Measurements from ENCODE around the gene CNTNAP4.

DNA sequence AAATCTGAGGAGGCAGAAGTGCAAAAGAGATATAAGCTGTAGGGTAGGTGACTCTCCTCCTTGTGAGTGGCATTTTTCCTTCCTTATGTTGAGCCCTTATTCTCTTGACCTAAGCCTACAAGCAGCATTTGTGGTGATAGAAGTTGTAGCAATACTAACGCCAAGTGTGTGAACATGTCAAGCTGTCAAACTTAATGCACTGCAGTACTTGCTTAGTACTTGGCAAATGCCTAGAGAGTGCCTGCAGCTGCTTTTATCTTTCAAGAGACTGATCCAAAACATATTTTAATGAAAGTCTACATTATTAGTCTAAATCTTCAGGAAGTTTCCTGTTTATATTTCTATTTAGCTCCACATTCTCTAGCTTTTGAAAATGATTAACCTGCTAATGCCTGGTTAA, 83.2 kb downstream of the CNTNAP4 start:
- no peak for TF ChIP-seq POLR2A (IDR thresholded peaks at IDR 0.05; ENCODE audit: low read depth, low read length)
- TF ChIP-seq POLR2AphosphoS5 (IDR thresholded peaks at IDR 0.05; ENCODE audit: low read depth, low read length) = no peak
